ENCODE data around the gene LDB1.

Gene LDB1

GRCh38 chr10:102140218-102140617, 20.1 kb upstream of the LDB1 start:
- DNase-seq (ENCODE audit: low read depth), result no peak
- H3K4me3 ChIP-seq (ENCODE audit: low read depth, low read length), result no peak overlapping the region
- TF ChIP-seq MYC (IDR thresholded peaks at IDR 0.05; ENCODE audit: low read depth, low read length), result no peak
- no peak for TF ChIP-seq POLR2A (IDR thresholded peaks at IDR 0.05; ENCODE audit: extremely low read depth, insufficient read length)
- no peak for TF ChIP-seq CTCF (IDR thresholded peaks at IDR 0.05; ENCODE audit: low read depth, low read length)
- no peak for TF ChIP-seq MAX (IDR thresholded peaks at IDR 0.05; ENCODE audit: low read depth, low read length)

- TF ChIP-seq POLR2A (IDR thresholded peaks at IDR 0.05; ENCODE audit: extremely low read depth, insufficient read length), result no peak
- no peak for TF ChIP-seq MYC (IDR thresholded peaks at IDR 0.05; ENCODE audit: low read depth, low read length)
- no peak for DNase-seq (ENCODE audit: low read depth)
- H3K4me3 ChIP-seq (ENCODE audit: low read depth, low read length), result no peak overlapping the region
These were observed 19.3 kb upstream of the LDB1 start for GRCh38 chr10:102139281-102140110.

GRCh38 chr10:102135956-102136526, 15.9 kb upstream of the LDB1 start:
- TF ChIP-seq MYC (IDR thresholded peaks at IDR 0.05; ENCODE audit: low read depth, low read length) (no peak), POLR2A (IDR thresholded peaks at IDR 0.05; ENCODE audit: extremely low read depth, insufficient read length) (no peak), CTCF (IDR thresholded peaks at IDR 0.05; ENCODE audit: low read depth, low read length) (no peak), MAX (IDR thresholded peaks at IDR 0.05; ENCODE audit: low read depth, low read length) (no peak)
- peak overlapping the region; percentile 89 for H3K4me3 ChIP-seq (ENCODE audit: low read depth, low read length)
- DNase-seq (ENCODE audit: low read depth), result no peak

GRCh38 chr10:102134416-102134815, 14.2 kb upstream of the LDB1 start:
- peak overlapping the region; percentile 89 for H3K4me3 ChIP-seq (ENCODE audit: low read depth, low read length)
- no peak for TF ChIP-seq POLR2A (IDR thresholded peaks at IDR 0.05; ENCODE audit: extremely low read depth, insufficient read length)
- no peak for TF ChIP-seq CTCF (IDR thresholded peaks at IDR 0.05; ENCODE audit: low read depth, low read length)
- TF ChIP-seq MAX (IDR thresholded peaks at IDR 0.05; ENCODE audit: low read depth, low read length), result no peak
- TF ChIP-seq MYC (IDR thresholded peaks at IDR 0.05; ENCODE audit: low read depth, low read length), result no peak
- no peak for DNase-seq (ENCODE audit: low read depth)

GRCh38 chr10:102133373-102134195, 13.4 kb upstream of the LDB1 start:
- H3K4me3 ChIP-seq (ENCODE audit: low read depth, low read length), result peak overlapping the region; percentile 89
- TF ChIP-seq MAX (IDR thresholded peaks at IDR 0.05; ENCODE audit: low read depth, low read length) (peak; percentile 98), POLR2A (IDR thresholded peaks at IDR 0.05; ENCODE audit: extremely low read depth, insufficient read length) (peak; percentile 48), CTCF (IDR thresholded peaks at IDR 0.05; ENCODE audit: low read depth, low read length) (no peak), MYC (IDR thresholded peaks at IDR 0.05; ENCODE audit: low read depth, low read length) (peak; percentile 95)
- DNase-seq (ENCODE audit: low read depth), result peak; percentile 89

Data from NB4 (cell line).